ENCODE data around the gene RESP18.

Gene RESP18

GRCh38 chr2:219335373-219335786 lies 2.8 kb upstream of the RESP18 start:
- H3K79me2 ChIP-seq (ENCODE audit: insufficient read depth, low read depth), result no peaks in the 10 kb centered on the region
- no peak for TF ChIP-seq CTCF (conservative IDR thresholded peaks at IDR 0.05; ENCODE audit: low read depth, low read length)
- no peak overlapping the region for H3K27ac ChIP-seq
- no peak overlapping the region for H3K9ac ChIP-seq
- H3K27me3 ChIP-seq (ENCODE audit: insufficient read depth, low read depth), result no peaks in the 10 kb centered on the region
- no peaks in the 10 kb centered on the region for H3K36me3 ChIP-seq (ENCODE audit: insufficient read depth)
- no peaks in the 10 kb centered on the region for H3K4me1 ChIP-seq (ENCODE audit: low read depth, poor library complexity, severe bottlenecking)
- H4K20me1 ChIP-seq (ENCODE audit: insufficient read depth), result no peaks in the 10 kb centered on the region
- H2AFZ ChIP-seq (ENCODE audit: low read depth), result no peak overlapping the region
- H3K4me3 ChIP-seq (IDR thresholded peaks at IDR 0.05; ENCODE audit: insufficient read depth, low read depth, low read length), result no peak overlapping the region
- no peak overlapping the region for H3K4me2 ChIP-seq

- Histone ChIP-seq H3K4me3 (IDR thresholded peaks at IDR 0.05; ENCODE audit: insufficient read depth, low read depth, low read length) (no peak overlapping the region), H3K27ac (no peak overlapping the region), H3K27me3 (ENCODE audit: insufficient read depth, low read depth) (no peaks in the 10 kb centered on the region), H3K4me2 (no peak overlapping the region), H4K20me1 (ENCODE audit: insufficient read depth) (no peaks in the 10 kb centered on the region), H3K9ac (no peak overlapping the region), H3K36me3 (ENCODE audit: insufficient read depth) (no peaks in the 10 kb centered on the region), H2AFZ (ENCODE audit: low read depth) (no peak overlapping the region), H3K4me1 (ENCODE audit: low read depth, poor library complexity, severe bottlenecking) (no peaks in the 10 kb centered on the region), H3K79me2 (ENCODE audit: insufficient read depth, low read depth) (no peaks in the 10 kb centered on the region)
- no peak for TF ChIP-seq CTCF (conservative IDR thresholded peaks at IDR 0.05; ENCODE audit: low read depth, low read length)
Measured at GRCh38 chr2:219334076-219334475, 1.5 kb upstream of the RESP18 start.

- Histone ChIP-seq H3K27ac (no peak overlapping the region), H2AFZ (ENCODE audit: low read depth) (no peak overlapping the region), H3K27me3 (ENCODE audit: insufficient read depth, low read depth) (no peaks in the 10 kb centered on the region), H3K79me2 (ENCODE audit: insufficient read depth, low read depth) (no peaks in the 10 kb centered on the region), H4K20me1 (ENCODE audit: insufficient read depth) (no peaks in the 10 kb centered on the region), H3K4me3 (IDR thresholded peaks at IDR 0.05; ENCODE audit: insufficient read depth, low read depth, low read length) (no peak overlapping the region), H3K4me2 (no peak overlapping the region), H3K9ac (no peak overlapping the region), H3K4me1 (ENCODE audit: low read depth, poor library complexity, severe bottlenecking) (no peaks in the 10 kb centered on the region), H3K36me3 (ENCODE audit: insufficient read depth) (no peaks in the 10 kb centered on the region)
- no peak for TF ChIP-seq CTCF (conservative IDR thresholded peaks at IDR 0.05; ENCODE audit: low read depth, low read length)
Measured at GRCh38 chr2:219331560-219332213, 857 bp downstream of the RESP18 start.

- no peak for TF ChIP-seq CTCF (conservative IDR thresholded peaks at IDR 0.05; ENCODE audit: low read depth, low read length)
- H3K27ac ChIP-seq, result no peak overlapping the region
- no peak overlapping the region for H3K4me3 ChIP-seq (IDR thresholded peaks at IDR 0.05; ENCODE audit: insufficient read depth, low read depth, low read length)
- no peaks in the 10 kb centered on the region for H3K79me2 ChIP-seq (ENCODE audit: insufficient read depth, low read depth)
- H3K4me1 ChIP-seq (ENCODE audit: low read depth, poor library complexity, severe bottlenecking), result no peaks in the 10 kb centered on the region
- no peak overlapping the region for H2AFZ ChIP-seq (ENCODE audit: low read depth)
- H3K36me3 ChIP-seq (ENCODE audit: insufficient read depth), result no peaks in the 10 kb centered on the region
- H3K9ac ChIP-seq, result no peak overlapping the region
- no peaks in the 10 kb centered on the region for H3K27me3 ChIP-seq (ENCODE audit: insufficient read depth, low read depth)
- H3K4me2 ChIP-seq, result no peak overlapping the region
- no peaks in the 10 kb centered on the region for H4K20me1 ChIP-seq (ENCODE audit: insufficient read depth)
Measured at GRCh38 chr2:219327719-219328118, 4.8 kb downstream of the RESP18 start.
